H9 (cell line): Measurements from ENCODE around the gene ACAP1. TPM values are rescaled to one million over a fixed set of nuclear protein-coding genes. Genes with fewer than 3 reads are reported as not detected.

Source experiments
- DNase-seq: peaks from one replicate; pipeline ENCODE4 v3.0.0-alpha.2; 2017
- H2AFZ ChIP-seq: one replicate; pipeline ENCODE4 v1.6.1; 2013; ENCODE audit warnings: mild to moderate bottlenecking, low read length, control low read depth, moderate library complexity
- H2AK5ac ChIP-seq: 2 replicates; pipeline ENCODE4 v1.6.1; 2013; ENCODE audit warnings: low read length, control low read depth, mixed read lengths; ENCODE audit not compliant: insufficient read length
- H2BK120ac ChIP-seq: one replicate; pipeline ENCODE4 v1.6.1; 2013; ENCODE audit warnings: low read depth, mild to moderate bottlenecking, low read length, control low read depth, inconsistent platforms; ENCODE audit not compliant: poor library complexity, severe bottlenecking
- H2BK12ac ChIP-seq: 2 replicates; pipeline ENCODE4 v1.6.1; 2013; ENCODE audit warnings: low read length, control low read depth, mixed read lengths, low read depth; ENCODE audit not compliant: insufficient read length
- H2BK15ac ChIP-seq: 2 replicates; pipeline ENCODE4 v1.6.1; 2013; ENCODE audit warnings: low read depth, low read length, control low read depth
- H2BK20ac ChIP-seq: one replicate; pipeline ENCODE4 v1.6.1; 2013; ENCODE audit warnings: low read depth, mild to moderate bottlenecking, low read length, control low read depth, inconsistent platforms; ENCODE audit not compliant: poor library complexity, severe bottlenecking
- H2BK5ac ChIP-seq: 2 replicates; pipeline ENCODE4 v1.6.1; 2013; ENCODE audit warnings: low read length, control low read depth, mixed read lengths; ENCODE audit not compliant: insufficient read length
- H3K14ac ChIP-seq: 2 replicates; pipeline ENCODE4 v1.6.1; 2013; ENCODE audit warnings: low read length, control low read depth; ENCODE audit not compliant: insufficient read depth
- H3K18ac ChIP-seq: 2 replicates; pipeline ENCODE4 v1.6.1; 2013; ENCODE audit warnings: low read depth, mild to moderate bottlenecking, mixed read lengths, low read length, control low read depth; ENCODE audit not compliant: insufficient read length
- H3K23ac ChIP-seq: 2 replicates; pipeline ENCODE4 v1.6.1; 2013; ENCODE audit warnings: low read length, control low read depth, mixed read lengths, low read depth; ENCODE audit not compliant: insufficient read length
- H3K23me2 ChIP-seq: 2 replicates; pipeline ENCODE4 v1.6.1; 2013; ENCODE audit warnings: low read depth, mild to moderate bottlenecking, mixed read lengths, low read length, control low read depth; ENCODE audit not compliant: insufficient read length, poor library complexity, severe bottlenecking
- H3K27ac ChIP-seq: 2 replicates; pipeline ENCODE4 v1.5.1; 2013; ENCODE audit warnings: low read length, control low read depth, mixed read lengths, low read depth; ENCODE audit not compliant: insufficient read length
- H3K27me3 ChIP-seq: 2 replicates; pipeline ENCODE4 v1.6.1; 2013; ENCODE audit warnings: low read length, control low read depth, inconsistent platforms; ENCODE audit not compliant: insufficient read depth
- H3K4ac ChIP-seq: 2 replicates; pipeline ENCODE4 v1.6.1; 2013; ENCODE audit warnings: low read depth, mild to moderate bottlenecking, control low read depth, inconsistent platforms, low read length, moderate library complexity
- H3K4me1 ChIP-seq: 2 replicates; pipeline ENCODE4 v1.6.1; 2013; ENCODE audit warnings: low read length, control low read depth, inconsistent platforms; ENCODE audit not compliant: insufficient read depth
- H3K4me2 ChIP-seq: 2 replicates; pipeline ENCODE4 v1.6.1; 2013; ENCODE audit warnings: low read length, control low read depth, mixed read lengths; ENCODE audit not compliant: insufficient read length, insufficient read depth
- H3K56ac ChIP-seq: 2 replicates; pipeline ENCODE4 v1.6.1; 2013; ENCODE audit warnings: low read depth, mild to moderate bottlenecking, mixed read lengths, low read length, control low read depth; ENCODE audit not compliant: insufficient read length
- H3K79me1 ChIP-seq: 2 replicates; pipeline ENCODE4 v1.6.1; 2013; ENCODE audit warnings: low read depth, mild to moderate bottlenecking, moderate library complexity, low read length, control low read depth, inconsistent platforms; ENCODE audit not compliant: insufficient read depth, poor library complexity, severe bottlenecking
- H3K79me2 ChIP-seq: 2 replicates; pipeline ENCODE4 v1.6.1; 2013; ENCODE audit warnings: low read length, control low read depth, inconsistent platforms; ENCODE audit not compliant: insufficient read depth
- H3K9ac ChIP-seq: 2 replicates; pipeline ENCODE4 v1.6.1; 2013; ENCODE audit warnings: low read length, control low read depth, mixed read lengths; ENCODE audit not compliant: insufficient read length; ENCODE audit errors: extremely low read depth
- H3K9me3 ChIP-seq: one replicate; pipeline ENCODE4 v1.6.1; 2013; ENCODE audit warnings: low read depth, low read length, inconsistent platforms; ENCODE audit not compliant: control insufficient read depth
- H3T11ph ChIP-seq: one replicate; pipeline ENCODE4 v1.6.1; 2013; ENCODE audit warnings: mild to moderate bottlenecking, low read length, control low read depth, inconsistent platforms
- H4K20me1 ChIP-seq: one replicate; pipeline ENCODE4 v1.6.1; 2013; ENCODE audit not compliant: control insufficient read depth, insufficient read length, insufficient read depth
- H4K5ac ChIP-seq: 2 replicates; pipeline ENCODE4 v1.6.1; 2013; ENCODE audit warnings: low read depth, mild to moderate bottlenecking, mixed read lengths, low read length, control low read depth; ENCODE audit not compliant: insufficient read length
- H4K8ac ChIP-seq: replicated peaks from 2 replicates; pipeline ENCODE4 v1.6.1; 2013; ENCODE audit warnings: low read length, control low read depth, mixed read lengths, low read depth; ENCODE audit not compliant: insufficient read length
- H4K91ac ChIP-seq: 2 replicates; pipeline ENCODE4 v1.6.1; 2013; ENCODE audit warnings: low read depth, mild to moderate bottlenecking, moderate library complexity, mixed read lengths, low read length, control low read depth; ENCODE audit not compliant: insufficient read length
- H3K27ac Mint-ChIP-seq, 3 experiments: 2 replicates in 2 of 3; 3 replicates in 1 of 3; pipeline ENCODE4 v1.8.0; 2020 to 2021; ENCODE audit warnings: mixed read lengths in 3 of 3, mild to moderate bottlenecking in 1 of 3, moderate library complexity in 1 of 3
- H3K27me3 Mint-ChIP-seq: 2 replicates; pipeline ENCODE4 v1.8.0; 2021; ENCODE audit warnings: low read depth, mild to moderate bottlenecking, moderate library complexity, mixed read lengths
- H3K36me3 Mint-ChIP-seq, 3 experiments: 2 replicates in 2 of 3; 3 replicates in 1 of 3; pipeline ENCODE4 v1.8.0; 2020 to 2021; ENCODE audit warnings: low read depth in 3 of 3, mixed read lengths in 3 of 3; ENCODE audit not compliant: insufficient read depth in 1 of 3
- H3K4me1 Mint-ChIP-seq, 2 experiments: 2 replicates each; pipeline ENCODE4 v1.8.0; 2020; ENCODE audit warnings: mixed read lengths in 2 of 2
- H3K4me3 Mint-ChIP-seq, 2 experiments: 2 replicates in 1 of 2; 3 replicates in 1 of 2; pipeline ENCODE4 v1.8.0; 2020 to 2021; ENCODE audit warnings: mild to moderate bottlenecking in 2 of 2, mixed read lengths in 2 of 2, moderate library complexity in 1 of 2
- H3K9me3 Mint-ChIP-seq, 2 experiments: 2 replicates in 1 of 2; 3 replicates in 1 of 2; pipeline ENCODE4 v1.8.0; 2020; ENCODE audit warnings: mild to moderate bottlenecking in 2 of 2, mixed read lengths in 2 of 2, moderate library complexity in 1 of 2
- WGBS: extraction: QIAGEN DNeasy Blood & Tissue Kit; methylation state at CpG from one replicate; pipeline ENCODE4 v1.1.7; 2013; ENCODE audit warnings: missing lambda C conversion rate, low lambda C conversion rate, mixed read lengths; ENCODE audit not compliant: insufficient read length; ENCODE audit errors: extremely low coverage; 5-methylcytosine and 5-hydroxymethylcytosine counted together
- long read RNA-seq: library from polyadenylated mRNA; unstranded; transcript quantifications from one replicate; pipeline ENCODE4 v2.0.0, GENCODE V29; 2020
- total RNA-seq: library from RNA; stranded (reverse); gene quantifications from 2 replicates; pipeline ENCODE4 v1.2.1, GENCODE V29; 2021
- TF ChIP-seq, protein P1 (sequence below): fragments of 200-600 bp; sonication (generic); conservative IDR thresholded peaks from 3 replicates; pipeline ENCODE4 v1.8.0; 2021; ENCODE audit warnings: antibody characterized with exemption, mild to moderate bottlenecking

Gene ACAP1, protein sequence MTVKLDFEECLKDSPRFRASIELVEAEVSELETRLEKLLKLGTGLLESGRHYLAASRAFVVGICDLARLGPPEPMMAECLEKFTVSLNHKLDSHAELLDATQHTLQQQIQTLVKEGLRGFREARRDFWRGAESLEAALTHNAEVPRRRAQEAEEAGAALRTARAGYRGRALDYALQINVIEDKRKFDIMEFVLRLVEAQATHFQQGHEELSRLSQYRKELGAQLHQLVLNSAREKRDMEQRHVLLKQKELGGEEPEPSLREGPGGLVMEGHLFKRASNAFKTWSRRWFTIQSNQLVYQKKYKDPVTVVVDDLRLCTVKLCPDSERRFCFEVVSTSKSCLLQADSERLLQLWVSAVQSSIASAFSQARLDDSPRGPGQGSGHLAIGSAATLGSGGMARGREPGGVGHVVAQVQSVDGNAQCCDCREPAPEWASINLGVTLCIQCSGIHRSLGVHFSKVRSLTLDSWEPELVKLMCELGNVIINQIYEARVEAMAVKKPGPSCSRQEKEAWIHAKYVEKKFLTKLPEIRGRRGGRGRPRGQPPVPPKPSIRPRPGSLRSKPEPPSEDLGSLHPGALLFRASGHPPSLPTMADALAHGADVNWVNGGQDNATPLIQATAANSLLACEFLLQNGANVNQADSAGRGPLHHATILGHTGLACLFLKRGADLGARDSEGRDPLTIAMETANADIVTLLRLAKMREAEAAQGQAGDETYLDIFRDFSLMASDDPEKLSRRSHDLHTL
- 15.5 and 18.2 TPM in 2 replicates for total RNA-seq
- long read RNA-seq, transcript ACAP1-201 (22 exons, 2,512 nt), result major isoform, 43 of 51 reads
- long read RNA-seq, partial matches to known transcripts, result 1 of 51 reads
- long read RNA-seq, other reads (novel, unspliced or antisense), result 6 of 51 reads

DNA sequence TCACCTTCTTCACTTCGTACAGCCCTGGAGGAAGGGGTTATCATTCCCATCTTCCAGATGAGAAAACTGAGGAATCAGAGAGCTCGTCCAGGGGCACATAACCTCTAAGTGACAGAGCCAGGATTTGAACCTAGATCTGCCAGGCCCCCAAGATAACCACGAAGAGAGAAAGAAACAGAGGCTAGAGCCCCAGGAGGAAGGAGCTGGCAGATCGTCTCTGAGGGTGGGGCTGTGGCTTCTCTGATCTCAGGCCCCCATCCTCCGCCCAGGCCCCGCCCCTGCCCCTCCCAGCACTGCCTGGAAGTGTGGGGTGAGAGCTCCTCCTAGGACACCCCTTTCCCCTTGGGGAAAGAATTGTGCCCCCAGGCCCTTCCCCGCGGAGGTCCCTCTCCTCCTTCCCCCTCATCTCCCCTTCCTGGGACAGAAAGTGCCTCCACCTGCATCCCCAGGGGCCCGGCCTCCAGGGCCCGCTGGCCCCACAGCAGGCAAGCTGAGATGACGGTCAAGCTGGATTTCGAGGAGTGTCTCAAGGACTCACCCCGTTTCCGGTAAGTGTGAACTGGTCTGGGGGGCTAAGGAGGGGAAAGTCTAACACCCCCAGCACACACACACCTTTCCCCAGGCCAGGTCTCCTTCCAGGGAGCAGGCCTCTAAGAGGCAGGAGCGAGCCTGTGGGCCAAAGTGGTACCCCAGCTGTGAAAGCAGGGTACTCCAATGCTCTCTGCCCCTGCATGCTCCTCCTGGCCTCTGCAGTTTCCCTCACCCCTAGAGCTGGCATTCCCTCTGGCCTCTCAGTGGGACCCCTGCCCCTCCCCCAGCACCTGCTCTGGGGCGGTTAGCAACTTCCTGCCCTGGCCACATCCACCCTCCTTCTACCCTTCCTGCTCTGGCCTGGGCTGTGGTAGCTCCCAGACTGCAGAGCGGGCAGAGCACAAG lies at the start of gene ACAP1:
Gene ACAP1, plus strand, starts transcription at position 290 of the 936 bp plus-strand sequence. Its CDS starts 206 bp downstream, at position 496.
- Histone ChIP-seq H3K27ac (no peak within 1 kb of the TSS), H2AFZ (no peak within 1 kb of the TSS)
- peak within 1 kb of the TSS; percentile 34 to 89 (median 89) for H3K27ac Mint-ChIP-seq

More for the DNA sequence above, at the start of gene ACAP1:
- no peak within 1 kb of the TSS for H3K56ac ChIP-seq
- no peak within 1 kb of the TSS for H2BK20ac ChIP-seq
- no peaks in the 10 kb centered on the region for H3K9me3 ChIP-seq
- H4K5ac ChIP-seq, result no peak within 1 kb of the TSS
- H3K27me3 ChIP-seq, result no peaks in the 10 kb centered on the region
- no peak within 1 kb of the TSS for H3K23ac ChIP-seq
- DNase-seq, result peak; percentile 94
- no peaks in the 10 kb centered on the region for H4K20me1 ChIP-seq
- no peak within 1 kb of the TSS; the same call in 1 of the 2 replicates for H2BK15ac ChIP-seq
- no peaks in the 10 kb centered on the region for H3K23me2 ChIP-seq
- no CpG with 5 or more reads among the region's 17 CpGs for WGBS
- Mint-ChIP-seq H3K27me3 (no peaks in the 10 kb centered on the region; the same call in 1 of the 2 replicates), H3K4me3 (peak within 1 kb of the TSS; percentile 23 to 70), H3K4me1 (peaks cover 20 to 34% of the 10 kb centered on the region in 2 experiments), H3K36me3 (no peaks in the 10 kb centered on the region; a peak in 1 of 7 replicates), H3K9me3 (no peaks in the 10 kb centered on the region)
- no peak within 1 kb of the TSS for H4K91ac ChIP-seq
- H3T11ph ChIP-seq, result no peak within 1 kb of the TSS
- H3K14ac ChIP-seq, result peak within 1 kb of the TSS; percentile 47; the same call in 1 of the 2 replicates
- H3K18ac ChIP-seq, result peak within 1 kb of the TSS; percentile 6
- no peak within 1 kb of the TSS for H2AK5ac ChIP-seq
- no peak within 1 kb of the TSS for H2BK120ac ChIP-seq
- H2BK5ac ChIP-seq, result no peak within 1 kb of the TSS
- H3K79me1 ChIP-seq, result no peaks in the 10 kb centered on the region
- H3K79me2 ChIP-seq, result no peaks in the 10 kb centered on the region
- peak within 1 kb of the TSS; percentile 25 for H3K4me2 ChIP-seq
- H3K9ac ChIP-seq, result no peak within 1 kb of the TSS
- no peak within 1 kb of the TSS for H4K8ac ChIP-seq
- H3K4me1 ChIP-seq, result peaks cover 4% of the 10 kb centered on the region; the same call in 1 of the 2 replicates
- H2BK12ac ChIP-seq, result no peak within 1 kb of the TSS
- TF ChIP-seq, protein P1, sequence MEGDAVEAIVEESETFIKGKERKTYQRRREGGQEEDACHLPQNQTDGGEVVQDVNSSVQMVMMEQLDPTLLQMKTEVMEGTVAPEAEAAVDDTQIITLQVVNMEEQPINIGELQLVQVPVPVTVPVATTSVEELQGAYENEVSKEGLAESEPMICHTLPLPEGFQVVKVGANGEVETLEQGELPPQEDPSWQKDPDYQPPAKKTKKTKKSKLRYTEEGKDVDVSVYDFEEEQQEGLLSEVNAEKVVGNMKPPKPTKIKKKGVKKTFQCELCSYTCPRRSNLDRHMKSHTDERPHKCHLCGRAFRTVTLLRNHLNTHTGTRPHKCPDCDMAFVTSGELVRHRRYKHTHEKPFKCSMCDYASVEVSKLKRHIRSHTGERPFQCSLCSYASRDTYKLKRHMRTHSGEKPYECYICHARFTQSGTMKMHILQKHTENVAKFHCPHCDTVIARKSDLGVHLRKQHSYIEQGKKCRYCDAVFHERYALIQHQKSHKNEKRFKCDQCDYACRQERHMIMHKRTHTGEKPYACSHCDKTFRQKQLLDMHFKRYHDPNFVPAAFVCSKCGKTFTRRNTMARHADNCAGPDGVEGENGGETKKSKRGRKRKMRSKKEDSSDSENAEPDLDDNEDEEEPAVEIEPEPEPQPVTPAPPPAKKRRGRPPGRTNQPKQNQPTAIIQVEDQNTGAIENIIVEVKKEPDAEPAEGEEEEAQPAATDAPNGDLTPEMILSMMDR, result no peak
- H3K4ac ChIP-seq, result no peak within 1 kb of the TSS
